HL-60 (cell line): Measurements from ENCODE around the gene BANF1.

Experiments used
- DNase-seq, 2 experiments: peaks; one replicate each; pipeline ENCODE4 v3.0.0-alpha.2; 2010 to 2020; ENCODE audit warnings: low read depth in 1 of 2, low spot score in 1 of 2
- H3K27ac ChIP-seq: fragments of 250-450 bp; sonication (Bioruptor Pico); replicated peaks from 2 replicates; pipeline ENCODE4 v1.5.1; 2020; ENCODE audit warnings: mild to moderate bottlenecking, moderate library complexity
- H3K27me3 ChIP-seq: fragments of 250-450 bp; sonication (Bioruptor Pico); 2 replicates; pipeline ENCODE4 v1.5.1; 2021; ENCODE audit warnings: mild to moderate bottlenecking, moderate library complexity; ENCODE audit not compliant: insufficient read depth, poor library complexity, severe bottlenecking
- H3K4me3 ChIP-seq: replicated peaks from 2 replicates; pipeline ENCODE4 v1.5.1; 2011; ENCODE audit warnings: mild to moderate bottlenecking, control low read depth, low read length; ENCODE audit not compliant: insufficient read depth
- GABPA ChIP-seq: IDR thresholded peaks from 2 replicates; pipeline ENCODE4 v1.6.1; 2012; ENCODE audit warnings: low read depth
- POLR2AphosphoS5 ChIP-seq: IDR thresholded peaks from 2 replicates; pipeline ENCODE4 v1.6.1; 2012; ENCODE audit warnings: low read depth
- SPI1 ChIP-seq: IDR thresholded peaks from 2 replicates; pipeline ENCODE4 v1.6.1; 2012; ENCODE audit warnings: low read depth, mild to moderate bottlenecking, borderline replicate concordance
- TF ChIP-seq, protein P1 (sequence below): IDR thresholded peaks from 2 replicates; pipeline ENCODE4 v1.6.1; 2012; ENCODE audit warnings: low read depth; ENCODE audit not compliant: insufficient replicate concordance
- TF ChIP-seq, protein P2 (sequence below): IDR thresholded peaks from one replicate; pipeline ENCODE4 v1.5.1; 2011; ENCODE audit warnings: low read length, control low read depth, inconsistent platforms; ENCODE audit not compliant: insufficient read depth

The BANF1 gene

DNA sequence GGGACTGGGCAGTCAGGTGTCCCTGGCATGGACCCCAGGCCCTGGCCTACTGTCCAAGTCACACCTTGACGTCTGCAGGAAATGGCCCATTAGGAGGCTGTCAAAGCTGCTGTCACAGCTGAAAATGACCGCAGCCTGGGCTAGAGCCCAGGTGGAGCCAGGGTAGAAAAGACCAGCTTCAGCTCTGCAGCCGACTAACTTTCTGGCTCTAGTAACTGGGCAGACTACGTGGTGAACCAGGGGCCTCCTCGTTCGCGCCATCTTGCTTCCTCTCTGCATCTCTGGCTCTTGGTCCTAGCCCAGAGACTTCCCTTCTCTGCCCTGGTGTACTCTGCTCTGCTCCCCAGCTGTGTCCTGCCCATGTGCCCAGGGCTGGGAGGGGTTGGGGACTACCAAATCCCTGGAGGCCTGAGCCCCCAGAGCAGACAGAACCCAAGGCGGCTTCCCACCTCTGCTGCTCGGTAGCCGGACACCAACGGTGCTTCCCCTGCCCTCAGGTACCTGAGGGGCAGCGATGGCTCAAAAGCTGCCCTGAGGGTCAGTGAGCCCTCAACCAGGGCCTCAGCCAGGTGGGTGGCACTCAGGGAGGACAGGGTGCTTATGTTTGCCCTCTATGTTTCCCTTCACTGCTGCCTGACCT is 21.1 kb upstream of the BANF1 start:
- no peak overlapping the region for H3K27ac ChIP-seq
- DNase-seq: no peak
- no peak; the same call in 1 of the 2 replicates for TF ChIP-seq POLR2AphosphoS5
- H3K27me3 ChIP-seq: no peaks in the 10 kb centered on the region
- H3K4me3 ChIP-seq: no peak overlapping the region

DNA sequence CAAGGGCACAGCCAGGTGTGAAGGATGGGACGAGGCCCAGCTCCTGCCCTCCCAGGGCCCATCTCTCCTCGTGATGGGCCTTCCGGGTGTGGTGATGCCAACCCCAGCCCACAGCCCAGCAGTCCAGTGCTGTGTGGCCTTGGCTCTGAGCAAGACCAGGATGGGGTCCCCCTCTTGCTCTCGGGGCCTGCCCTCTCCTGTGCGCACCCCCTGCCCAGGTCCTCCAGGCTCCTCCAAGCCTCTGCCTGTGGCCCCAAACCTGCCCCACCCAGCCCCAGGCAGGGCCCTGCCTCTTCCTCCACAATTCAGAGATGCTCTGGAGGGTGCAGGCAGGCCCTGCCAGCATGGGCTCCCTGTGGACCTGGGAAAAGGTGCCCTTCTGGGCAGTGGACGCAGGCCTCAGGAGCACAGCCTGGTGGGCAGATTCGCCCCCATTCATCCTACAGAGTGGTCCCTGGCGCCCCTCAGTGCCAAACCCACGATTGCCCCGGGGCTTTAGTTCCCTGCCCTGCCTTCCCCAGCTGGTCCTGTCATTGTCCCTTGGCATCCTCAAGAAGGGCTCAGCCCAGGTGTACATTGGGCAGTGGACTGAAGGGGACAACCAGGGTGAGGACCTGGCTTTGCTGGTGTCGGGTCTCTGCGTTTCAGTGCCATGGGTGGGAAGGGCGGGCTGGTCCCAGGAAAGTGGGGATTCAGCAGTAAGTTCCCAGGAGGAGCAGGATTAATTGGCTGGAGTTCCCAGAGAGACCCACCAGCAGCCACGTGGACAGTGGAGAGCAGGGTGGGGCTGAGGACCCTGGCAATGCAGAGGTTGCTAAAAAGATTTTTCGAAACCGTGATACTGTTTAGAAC is 20.1 kb upstream of the BANF1 start:
- no peaks in the 10 kb centered on the region for H3K27me3 ChIP-seq
- TF ChIP-seq SPI1 (no peak), GABPA (no peak), POLR2AphosphoS5 (no peak)
- TF ChIP-seq, protein P1, sequence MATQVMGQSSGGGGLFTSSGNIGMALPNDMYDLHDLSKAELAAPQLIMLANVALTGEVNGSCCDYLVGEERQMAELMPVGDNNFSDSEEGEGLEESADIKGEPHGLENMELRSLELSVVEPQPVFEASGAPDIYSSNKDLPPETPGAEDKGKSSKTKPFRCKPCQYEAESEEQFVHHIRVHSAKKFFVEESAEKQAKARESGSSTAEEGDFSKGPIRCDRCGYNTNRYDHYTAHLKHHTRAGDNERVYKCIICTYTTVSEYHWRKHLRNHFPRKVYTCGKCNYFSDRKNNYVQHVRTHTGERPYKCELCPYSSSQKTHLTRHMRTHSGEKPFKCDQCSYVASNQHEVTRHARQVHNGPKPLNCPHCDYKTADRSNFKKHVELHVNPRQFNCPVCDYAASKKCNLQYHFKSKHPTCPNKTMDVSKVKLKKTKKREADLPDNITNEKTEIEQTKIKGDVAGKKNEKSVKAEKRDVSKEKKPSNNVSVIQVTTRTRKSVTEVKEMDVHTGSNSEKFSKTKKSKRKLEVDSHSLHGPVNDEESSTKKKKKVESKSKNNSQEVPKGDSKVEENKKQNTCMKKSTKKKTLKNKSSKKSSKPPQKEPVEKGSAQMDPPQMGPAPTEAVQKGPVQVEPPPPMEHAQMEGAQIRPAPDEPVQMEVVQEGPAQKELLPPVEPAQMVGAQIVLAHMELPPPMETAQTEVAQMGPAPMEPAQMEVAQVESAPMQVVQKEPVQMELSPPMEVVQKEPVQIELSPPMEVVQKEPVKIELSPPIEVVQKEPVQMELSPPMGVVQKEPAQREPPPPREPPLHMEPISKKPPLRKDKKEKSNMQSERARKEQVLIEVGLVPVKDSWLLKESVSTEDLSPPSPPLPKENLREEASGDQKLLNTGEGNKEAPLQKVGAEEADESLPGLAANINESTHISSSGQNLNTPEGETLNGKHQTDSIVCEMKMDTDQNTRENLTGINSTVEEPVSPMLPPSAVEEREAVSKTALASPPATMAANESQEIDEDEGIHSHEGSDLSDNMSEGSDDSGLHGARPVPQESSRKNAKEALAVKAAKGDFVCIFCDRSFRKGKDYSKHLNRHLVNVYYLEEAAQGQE: no peak
- TF ChIP-seq, protein P2, sequence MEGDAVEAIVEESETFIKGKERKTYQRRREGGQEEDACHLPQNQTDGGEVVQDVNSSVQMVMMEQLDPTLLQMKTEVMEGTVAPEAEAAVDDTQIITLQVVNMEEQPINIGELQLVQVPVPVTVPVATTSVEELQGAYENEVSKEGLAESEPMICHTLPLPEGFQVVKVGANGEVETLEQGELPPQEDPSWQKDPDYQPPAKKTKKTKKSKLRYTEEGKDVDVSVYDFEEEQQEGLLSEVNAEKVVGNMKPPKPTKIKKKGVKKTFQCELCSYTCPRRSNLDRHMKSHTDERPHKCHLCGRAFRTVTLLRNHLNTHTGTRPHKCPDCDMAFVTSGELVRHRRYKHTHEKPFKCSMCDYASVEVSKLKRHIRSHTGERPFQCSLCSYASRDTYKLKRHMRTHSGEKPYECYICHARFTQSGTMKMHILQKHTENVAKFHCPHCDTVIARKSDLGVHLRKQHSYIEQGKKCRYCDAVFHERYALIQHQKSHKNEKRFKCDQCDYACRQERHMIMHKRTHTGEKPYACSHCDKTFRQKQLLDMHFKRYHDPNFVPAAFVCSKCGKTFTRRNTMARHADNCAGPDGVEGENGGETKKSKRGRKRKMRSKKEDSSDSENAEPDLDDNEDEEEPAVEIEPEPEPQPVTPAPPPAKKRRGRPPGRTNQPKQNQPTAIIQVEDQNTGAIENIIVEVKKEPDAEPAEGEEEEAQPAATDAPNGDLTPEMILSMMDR: no peak
- H3K27ac ChIP-seq: no peak overlapping the region
- DNase-seq: no peak
- no peak overlapping the region for H3K4me3 ChIP-seq

DNA sequence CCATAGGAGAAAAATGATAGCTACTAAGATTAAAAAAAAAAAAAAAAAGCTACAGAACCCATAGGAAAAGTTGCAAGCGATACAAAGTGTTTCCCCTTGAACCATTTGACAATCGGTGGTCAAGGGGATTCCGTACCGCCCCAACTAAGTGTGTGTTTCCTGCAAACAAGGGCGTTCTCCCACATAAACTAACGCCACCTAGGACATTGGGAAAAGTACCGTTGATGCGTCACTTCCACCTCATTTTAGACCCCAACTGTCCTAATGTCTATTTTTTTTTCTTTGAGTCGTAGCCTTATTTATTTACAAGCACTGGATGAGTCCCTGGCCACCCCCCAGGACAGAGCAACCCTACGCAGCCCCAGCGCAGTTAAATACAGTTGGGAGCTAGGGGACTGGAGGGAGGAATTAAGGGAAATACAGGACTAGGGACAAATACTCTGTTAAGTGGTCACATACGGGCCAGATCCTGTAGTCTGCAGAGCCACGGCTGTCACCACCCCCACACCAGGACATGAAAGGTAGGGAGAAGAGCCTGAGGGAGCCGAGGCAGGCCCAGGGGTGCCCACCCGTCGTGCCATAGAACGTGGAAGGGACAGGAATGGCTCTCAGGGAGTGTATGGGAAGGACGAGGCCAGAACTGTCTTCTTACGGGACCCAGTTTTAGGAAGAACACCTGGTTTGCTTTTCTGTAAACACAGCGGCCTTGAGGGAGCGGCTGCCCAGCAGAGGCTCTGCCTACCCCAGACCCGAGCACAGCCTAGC is 19.3 kb upstream of the BANF1 start:
- Histone ChIP-seq H3K4me3 (no peak overlapping the region), H3K27me3 (no peaks in the 10 kb centered on the region), H3K27ac (no peak overlapping the region)
- TF ChIP-seq GABPA (no peak), POLR2AphosphoS5 (no peak), SPI1 (no peak)
- TF ChIP-seq, protein P2: no peak
- TF ChIP-seq, protein P1: no peak
- no peak for DNase-seq

DNA sequence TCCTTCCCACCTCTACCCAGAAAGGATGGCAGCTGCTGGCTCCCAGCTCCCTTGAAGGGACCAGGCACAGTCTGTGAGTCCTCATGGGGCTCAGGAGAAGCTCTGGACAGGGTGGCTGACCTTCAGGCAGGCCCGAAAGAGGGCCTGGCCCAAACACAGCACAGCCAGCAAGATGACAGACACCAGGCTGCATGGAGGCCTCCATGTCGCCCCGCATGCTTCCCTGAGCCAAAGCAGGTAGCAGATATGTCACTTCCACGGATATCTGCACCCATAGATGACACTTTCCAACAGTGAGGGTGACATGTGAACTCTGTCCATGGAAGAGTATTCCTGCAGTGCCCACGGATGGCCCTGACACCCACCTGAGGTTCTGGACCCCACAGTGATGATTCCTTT is 18.7 kb upstream of the BANF1 start:
- no peak for DNase-seq
- Histone ChIP-seq H3K27ac (no peak overlapping the region), H3K27me3 (no peaks in the 10 kb centered on the region), H3K4me3 (no peak overlapping the region)
- no peak for TF ChIP-seq POLR2AphosphoS5
- TF ChIP-seq, protein P2: no peak
- TF ChIP-seq SPI1: no peak
- TF ChIP-seq, protein P1: no peak
- TF ChIP-seq GABPA: no peak
